ENCODE measurements around the gene ARHGAP26. TPM values are rescaled to one million over a fixed set of nuclear protein-coding genes. Genes with fewer than 3 reads are reported as not detected.

The ARHGAP26 gene
- total and polyA plus RNA-seq, 7 donors = 5.4 to 25.5 (median 19.1) TPM

- TF ChIP-seq POLR2AphosphoS5 (IDR thresholded peaks at IDR 0.05) = no peak
- no peak for TF ChIP-seq CTCF (IDR thresholded peaks at IDR 0.05)
- no peak for TF ChIP-seq POLR2A (IDR thresholded peaks at IDR 0.05)
- no peak for TF ChIP-seq EP300 (IDR thresholded peaks at IDR 0.05)
- H3K4me3 ChIP-seq = no peak overlapping the region
- H3K27ac ChIP-seq = no peak overlapping the region
- no peaks in the 10 kb centered on the region for H3K9me3 ChIP-seq
- peak; percentile 10 for DNase-seq
- no peaks in the 10 kb centered on the region for H3K36me3 ChIP-seq
- H3K27me3 ChIP-seq = no peaks in the 10 kb centered on the region
- WGBS, 2 donors = 79 to 82% methylated on average over 8 of the region's 8 CpGs
- intact Hi-C loops (cut with DNase I) = no loop called here
- peaks cover 0 to under 1% (median 0%) of the 10 kb centered on the region in 4 donors for H3K4me1 ChIP-seq
Observed at GRCh38 chr5:143228597-143229293, 458.6 kb downstream of the ARHGAP26 start.

DNA sequence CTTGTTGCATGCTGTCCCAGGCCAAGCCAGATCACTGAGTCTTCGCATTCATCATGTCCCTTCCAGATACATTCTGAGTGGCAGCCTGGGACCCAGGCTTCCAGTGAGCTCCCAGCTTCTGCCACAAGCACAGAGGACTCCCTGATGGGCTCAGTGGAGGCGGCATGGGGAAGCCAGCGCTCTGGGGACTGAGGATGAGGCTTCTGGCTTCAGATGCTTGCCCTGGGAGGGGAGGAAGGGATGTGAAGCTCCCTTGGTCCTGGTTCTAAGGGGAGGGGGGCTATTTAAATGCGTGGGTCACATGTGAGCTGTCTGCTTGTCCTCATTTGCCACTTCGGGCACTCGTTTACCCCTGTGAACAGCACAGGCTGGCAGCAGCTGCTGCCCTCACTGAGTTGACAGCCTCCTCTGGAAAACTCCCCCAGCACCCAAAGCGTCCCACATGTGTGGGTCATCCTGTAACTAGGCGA, 459.3 kb downstream of the ARHGAP26 start:
- TF ChIP-seq POLR2AphosphoS5 (IDR thresholded peaks at IDR 0.05) (no peak), POLR2A (IDR thresholded peaks at IDR 0.05) (no peak), CTCF (IDR thresholded peaks at IDR 0.05) (no peak), EP300 (IDR thresholded peaks at IDR 0.05) (no peak)
- H3K4me3 ChIP-seq = no peak overlapping the region
- intact Hi-C loops (cut with DNase I) = no loop called here

DNA sequence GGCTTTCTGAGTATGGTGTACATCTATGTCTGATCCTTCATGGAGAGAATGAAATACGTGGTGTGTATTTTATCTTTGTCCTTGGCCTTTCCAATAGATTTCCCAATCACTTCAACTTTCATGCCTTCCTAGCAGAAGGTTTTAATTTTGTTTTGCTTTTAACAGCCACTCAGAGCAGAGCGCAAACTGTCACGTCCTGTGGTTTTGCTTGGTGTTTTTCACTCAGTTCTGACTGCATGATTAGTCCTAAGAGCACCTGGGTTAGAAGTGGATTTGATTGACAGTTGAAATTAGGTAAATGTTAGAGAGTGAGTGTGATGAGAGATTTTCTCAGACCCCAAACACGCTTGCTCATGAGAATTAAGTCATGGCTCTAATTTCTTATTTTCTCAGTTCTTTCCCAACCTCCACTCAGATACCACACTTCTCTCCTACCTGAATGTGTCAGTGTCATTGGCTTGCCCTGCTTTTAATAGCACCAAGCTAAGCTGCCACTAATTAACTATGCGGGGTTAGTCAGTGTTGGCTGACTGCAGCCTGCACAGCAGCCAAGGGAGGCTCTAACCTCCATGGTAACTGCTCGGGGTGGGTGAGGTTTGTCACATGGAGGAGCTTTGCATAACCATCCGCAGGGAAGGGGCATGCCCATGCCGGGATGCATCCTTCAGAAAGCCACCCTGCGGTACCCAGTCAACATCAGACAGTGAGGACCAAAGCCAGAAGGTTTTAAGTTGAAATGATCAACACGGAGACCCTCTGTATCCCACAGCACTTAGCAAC, 459.9 kb downstream of the ARHGAP26 start:
- intact Hi-C loops (cut with DNase I) = no loop called here

More for the DNA sequence above, 459.3 kb downstream of the ARHGAP26 start:
- Histone ChIP-seq H3K27ac (no peak overlapping the region), H3K9me3 (no peaks in the 10 kb centered on the region), H3K36me3 (no peaks in the 10 kb centered on the region), H3K4me1 (no peaks in the 10 kb centered on the region), H3K27me3 (no peaks in the 10 kb centered on the region)
- 65 to 71% methylated on average over 8 of the region's 8 CpGs for WGBS, 2 donors
- peak; percentile 38 for DNase-seq

DNA sequence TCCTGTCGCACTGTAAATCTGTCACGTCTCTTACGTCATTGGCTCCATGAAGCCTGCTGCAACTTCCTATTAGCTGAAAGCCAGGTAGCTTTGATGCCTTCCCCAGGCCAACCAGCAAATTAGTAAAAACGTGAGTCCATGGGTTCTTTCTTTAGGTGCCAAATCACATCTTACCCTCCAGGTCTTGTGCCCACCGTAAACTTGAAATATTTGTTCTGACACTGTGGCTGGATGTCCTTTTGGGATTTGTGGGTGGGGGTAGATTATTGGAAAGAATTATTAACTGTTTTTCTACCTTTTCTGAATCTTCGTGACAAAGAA, 460.5 kb downstream of the ARHGAP26 start:
- TF ChIP-seq CTCF (IDR thresholded peaks at IDR 0.05) (no peak), EP300 (IDR thresholded peaks at IDR 0.05) (no peak), POLR2AphosphoS5 (IDR thresholded peaks at IDR 0.05) (no peak), POLR2A (IDR thresholded peaks at IDR 0.05) (no peak)
- H3K27me3 ChIP-seq = no peaks in the 10 kb centered on the region
- no peak overlapping the region for H3K27ac ChIP-seq
- WGBS, 2 donors = 85 to 89% methylated on average over 6 of the region's 6 CpGs
- H3K4me3 ChIP-seq = no peak overlapping the region
- H3K9me3 ChIP-seq = no peaks in the 10 kb centered on the region
- intact Hi-C loops (cut with DNase I) = no loop called here
- no peak for DNase-seq
- H3K4me1 ChIP-seq = no peaks in the 10 kb centered on the region
- H3K36me3 ChIP-seq = no peaks in the 10 kb centered on the region

More for the DNA sequence above, 459.9 kb downstream of the ARHGAP26 start:
- no peaks in the 10 kb centered on the region for H3K36me3 ChIP-seq
- no peak overlapping the region for H3K4me3 ChIP-seq
- H3K4me1 ChIP-seq = no peaks in the 10 kb centered on the region
- H3K27me3 ChIP-seq = no peaks in the 10 kb centered on the region
- no peaks in the 10 kb centered on the region for H3K9me3 ChIP-seq
- peak; percentile 32 for DNase-seq
- no peak overlapping the region for H3K27ac ChIP-seq
- WGBS, 2 donors = 55 to 62% methylated on average over 10 of the region's 10 CpGs
- TF ChIP-seq POLR2A (IDR thresholded peaks at IDR 0.05) (no peak), EP300 (IDR thresholded peaks at IDR 0.05) (no peak), CTCF (IDR thresholded peaks at IDR 0.05) (no peak), POLR2AphosphoS5 (IDR thresholded peaks at IDR 0.05) (no peak)

All from sigmoid colon (tissue), 7 donors.